Nephron progenitor cell (in vitro differentiated cells): ENCODE measurements around the gene TNS1.

Experiments used
- DNase-seq: peaks from one replicate; pipeline ENCODE4 v3.0.0; 2021
- H3K27ac Mint-ChIP-seq: 2 replicates; pipeline ENCODE4 v1.8.0; 2021; ENCODE audit warnings: mild to moderate bottlenecking, moderate library complexity, mixed read lengths
- H3K27me3 Mint-ChIP-seq: 2 replicates; pipeline ENCODE4 v1.8.0; 2021; ENCODE audit warnings: mild to moderate bottlenecking, low read depth, mixed read lengths; ENCODE audit not compliant: poor library complexity
- H3K36me3 Mint-ChIP-seq: 2 replicates; pipeline ENCODE4 v1.8.0; 2021; ENCODE audit warnings: low read depth, mixed read lengths
- H3K4me1 Mint-ChIP-seq: 2 replicates; pipeline ENCODE4 v1.8.0; 2021; ENCODE audit warnings: mixed read lengths
- H3K4me3 Mint-ChIP-seq: 2 replicates; pipeline ENCODE4 v1.8.0; 2021; ENCODE audit warnings: mild to moderate bottlenecking, moderate library complexity, mixed read lengths
- H3K9me3 Mint-ChIP-seq: 2 replicates; pipeline ENCODE4 v1.8.0; 2021; ENCODE audit warnings: mild to moderate bottlenecking, moderate library complexity, mixed read lengths
- CTCF ChIP-seq: fragments of 200-600 bp; sonication (generic); IDR thresholded peaks from 2 replicates; pipeline ENCODE4 v1.5.0; 2021; ENCODE audit warnings: antibody characterized with exemption

The TNS1 gene

GRCh38 chr2:217987391-217987790, 15.4 kb downstream of the TNS1 start:
- Mint-ChIP-seq H3K4me1 (peaks cover 17% of the 10 kb centered on the region), H3K4me3 (no peak overlapping the region), H3K27ac (no peak overlapping the region), H3K27me3 (peaks cover 17% of the 10 kb centered on the region), H3K9me3 (no peaks in the 10 kb centered on the region), H3K36me3 (no peaks in the 10 kb centered on the region)
- no peak for TF ChIP-seq CTCF
- no peak for DNase-seq

DNA sequence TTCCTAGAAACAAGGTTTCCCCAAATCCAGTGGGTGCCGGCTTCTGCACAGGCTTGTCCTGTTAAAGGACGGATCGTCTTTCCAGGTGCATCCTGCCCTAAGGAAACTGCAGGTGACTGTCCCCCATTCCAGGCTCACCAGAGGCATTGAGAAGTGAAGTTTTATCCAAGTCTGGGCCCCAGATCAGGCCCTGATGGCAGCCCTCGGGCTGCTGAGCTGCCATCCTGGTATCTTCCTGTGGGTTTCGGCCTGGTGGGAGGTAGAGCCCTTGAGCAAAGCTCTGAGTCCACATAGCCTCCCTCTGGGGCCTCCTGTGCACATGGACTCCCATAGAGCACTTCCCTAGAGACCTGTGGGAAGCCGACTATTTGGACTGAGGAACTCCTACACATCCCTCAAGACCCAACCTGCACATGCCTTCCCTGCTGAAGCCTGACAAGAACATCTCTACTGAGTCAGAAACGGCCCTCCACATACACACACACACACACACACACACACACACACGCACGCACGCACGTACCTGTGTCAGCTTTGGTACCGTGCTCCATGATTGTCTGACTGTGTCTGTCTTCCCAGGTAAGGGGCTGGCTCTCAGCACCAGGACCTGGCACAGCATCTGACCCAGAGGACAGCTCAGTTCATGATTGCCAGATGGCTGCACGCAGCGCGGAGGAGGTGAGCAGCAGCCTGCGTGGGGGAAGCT, 16.4 kb downstream of the TNS1 start:
- no peak overlapping the region for H3K4me3 Mint-ChIP-seq
- peaks cover 6% of the 10 kb centered on the region for H3K36me3 Mint-ChIP-seq
- H3K4me1 Mint-ChIP-seq = peaks cover 17% of the 10 kb centered on the region
- H3K27me3 Mint-ChIP-seq = peaks cover 11% of the 10 kb centered on the region
- no peak for DNase-seq
- no peak for TF ChIP-seq CTCF
- peak overlapping the region; percentile 53 for H3K27ac Mint-ChIP-seq
- H3K9me3 Mint-ChIP-seq = no peaks in the 10 kb centered on the region

- TF ChIP-seq CTCF = no peak
- no peak overlapping the region for H3K4me3 Mint-ChIP-seq
- peaks cover 6% of the 10 kb centered on the region for H3K36me3 Mint-ChIP-seq
- no peaks in the 10 kb centered on the region for H3K9me3 Mint-ChIP-seq
- peaks cover 22% of the 10 kb centered on the region for H3K27me3 Mint-ChIP-seq
- DNase-seq = no peak
- H3K4me1 Mint-ChIP-seq = peaks cover 36% of the 10 kb centered on the region
- peak overlapping the region; percentile 9 for H3K27ac Mint-ChIP-seq
Observed at GRCh38 chr2:217983276-217984233, 19.2 kb downstream of the TNS1 start.

DNA sequence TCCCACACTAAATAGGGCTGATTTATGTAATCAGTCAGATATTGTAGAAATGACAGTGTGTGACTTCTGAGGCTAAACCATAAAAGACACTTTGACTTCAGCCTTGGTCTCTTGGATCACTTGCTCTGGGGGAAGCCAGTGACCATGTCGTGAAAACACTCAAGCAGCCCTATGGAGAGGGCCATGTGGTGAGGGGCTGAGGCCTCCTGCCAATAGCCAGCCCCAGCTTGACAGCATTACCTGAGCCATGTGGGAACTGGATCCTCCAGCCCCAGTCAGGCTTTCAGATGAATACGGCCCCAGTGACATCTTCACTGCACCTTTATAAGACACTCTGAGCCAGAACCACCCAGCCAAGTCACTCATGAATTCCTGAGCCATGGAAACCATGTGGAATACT, 20.8 kb downstream of the TNS1 start:
- Mint-ChIP-seq H3K4me3 (no peak overlapping the region), H3K4me1 (peaks cover 28% of the 10 kb centered on the region), H3K36me3 (peaks cover 6% of the 10 kb centered on the region)

DNA sequence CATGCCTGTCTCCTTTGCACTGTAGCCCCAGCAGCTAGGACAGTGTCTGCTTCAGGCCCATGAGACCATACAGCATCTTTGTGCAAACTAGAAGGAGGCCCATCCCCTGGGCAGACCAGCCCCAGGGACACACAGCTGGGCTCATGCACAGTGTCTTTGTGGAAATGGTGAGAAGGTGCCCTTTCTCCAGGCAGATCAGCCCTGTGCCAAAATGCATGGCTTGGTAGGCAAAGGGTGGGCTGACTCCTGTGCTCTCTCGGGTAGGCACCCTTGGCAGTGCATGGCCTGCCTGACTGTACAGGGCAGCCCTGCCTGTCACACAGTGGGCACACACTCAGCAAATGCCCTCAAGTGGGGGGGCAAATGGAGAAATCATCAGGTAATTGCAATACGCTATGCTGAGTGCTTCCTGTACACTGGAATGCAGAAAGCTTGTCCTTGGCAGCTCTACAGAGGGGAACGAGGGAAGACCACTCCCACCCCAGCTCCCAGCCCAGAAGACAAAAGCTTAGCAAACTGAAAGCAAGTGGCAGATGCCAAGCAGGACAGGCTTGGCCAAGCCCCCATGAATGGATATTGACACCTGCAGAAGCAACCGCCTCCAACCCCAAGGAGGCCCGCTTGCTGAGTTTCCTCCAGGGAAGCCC, 21.6 kb downstream of the TNS1 start:
- no peaks in the 10 kb centered on the region for H3K9me3 Mint-ChIP-seq
- H3K4me3 Mint-ChIP-seq = peak overlapping the region; percentile 22
- no peak overlapping the region for H3K27ac Mint-ChIP-seq
- H3K27me3 Mint-ChIP-seq = peaks cover 14% of the 10 kb centered on the region
- peaks cover 6% of the 10 kb centered on the region for H3K36me3 Mint-ChIP-seq
- no peak for TF ChIP-seq CTCF
- DNase-seq = no peak
- H3K4me1 Mint-ChIP-seq = peaks cover 22% of the 10 kb centered on the region

More for the DNA sequence above, 20.8 kb downstream of the TNS1 start:
- H3K27me3 Mint-ChIP-seq = peaks cover 17% of the 10 kb centered on the region
- H3K9me3 Mint-ChIP-seq = no peaks in the 10 kb centered on the region
- DNase-seq = no peak
- peak overlapping the region; percentile 39 for H3K27ac Mint-ChIP-seq
- TF ChIP-seq CTCF = no peak
